Effector CD8-positive, alpha-beta T cell (primary cell): ENCODE results near the gene TRAF3.

Experiments used
- DNase-seq: peaks from one replicate; lab custom pipeline; 2025; lab: John Stamatoyannopoulos, UW

Gene TRAF3

DNA sequence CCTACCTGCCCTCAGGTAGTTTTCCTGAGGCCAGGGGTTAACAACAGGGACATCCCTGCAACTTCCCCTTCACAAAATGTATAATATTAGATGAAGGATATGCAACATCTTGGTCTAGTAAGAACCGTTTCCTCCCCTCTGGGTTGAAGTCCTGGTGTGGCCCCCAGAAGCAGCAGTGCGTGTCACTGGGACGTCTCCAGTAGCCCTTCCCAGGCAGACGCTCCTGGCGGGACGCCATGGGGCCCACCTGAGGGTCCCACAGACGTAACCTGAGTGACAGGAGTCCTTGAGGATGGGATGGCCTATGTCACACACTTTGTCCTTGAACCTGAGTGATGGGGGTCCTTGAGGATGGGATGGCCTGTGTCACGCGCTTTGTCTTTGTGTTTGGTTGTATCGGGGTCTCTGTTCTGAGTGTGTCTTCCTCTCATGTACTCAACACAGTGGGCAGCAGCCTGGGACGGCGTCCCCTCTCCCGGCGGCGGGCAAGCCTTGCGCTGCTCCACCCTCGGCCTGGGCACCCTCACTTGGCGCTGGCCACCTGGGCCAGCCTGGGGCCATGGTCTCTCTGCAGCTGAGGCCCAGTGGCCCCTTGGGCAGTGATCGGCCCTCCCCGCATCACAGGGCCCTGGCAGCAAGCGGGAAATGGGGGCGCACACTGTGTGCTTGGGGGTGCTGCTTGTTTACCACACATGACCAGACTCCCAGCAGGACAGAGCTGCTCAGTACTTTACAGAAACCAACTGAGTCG is 130.9 kb downstream of the TRAF3 start:
- DNase-seq: no peak

DNA sequence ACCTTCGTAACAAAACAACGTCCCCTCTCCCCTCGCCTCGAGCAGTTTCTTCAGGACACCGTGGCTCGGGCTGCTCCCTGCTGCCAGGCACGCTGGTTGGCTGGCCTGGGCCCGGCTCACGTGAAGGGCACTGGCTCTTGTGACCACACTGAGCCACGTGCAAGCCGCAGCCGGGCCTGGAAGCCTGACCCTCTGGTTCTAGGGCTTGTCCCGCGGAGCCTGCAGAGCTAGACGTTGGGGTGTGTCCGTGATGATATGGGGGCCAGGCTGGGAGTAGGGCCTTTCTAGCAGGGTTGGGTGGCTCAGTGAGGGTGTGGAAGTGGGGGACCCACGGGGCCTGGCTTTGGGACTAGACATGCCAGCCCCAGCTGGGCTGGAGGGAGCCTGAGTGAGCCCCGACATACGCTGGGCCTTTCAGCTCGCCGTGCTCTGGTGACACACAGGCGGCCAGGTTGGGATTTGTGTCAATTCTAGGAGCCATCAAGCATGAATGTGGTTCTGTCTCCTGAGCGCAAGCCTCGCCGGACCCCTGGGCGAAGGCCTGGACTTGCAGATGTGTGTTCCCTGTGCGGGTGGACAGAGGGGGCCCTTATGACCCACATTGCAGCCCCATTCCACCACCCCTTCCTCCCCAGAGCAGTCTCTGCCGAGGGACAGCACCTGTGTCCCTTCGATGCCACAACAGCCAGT is 131.7 kb downstream of the TRAF3 start:
- DNase-seq: no peak

DNA sequence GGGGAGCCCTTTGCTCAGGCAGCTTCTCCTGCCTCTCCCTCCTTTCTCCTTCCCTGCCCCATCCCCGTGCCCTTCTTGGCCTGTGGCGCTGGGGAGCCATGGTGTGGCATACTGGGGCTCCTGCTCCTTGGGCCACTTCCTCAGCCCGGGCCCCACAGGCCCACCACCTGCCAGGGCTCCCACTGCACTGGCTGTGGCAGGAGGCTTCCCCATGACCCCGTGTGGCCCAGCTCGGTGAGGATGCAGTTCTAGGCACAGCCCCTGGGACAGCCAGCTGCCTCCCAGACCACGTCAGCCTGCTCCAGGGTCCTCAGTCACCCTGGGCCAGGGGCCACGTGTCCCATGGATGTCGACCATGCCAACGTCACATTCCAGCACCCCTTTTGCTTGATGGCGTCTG is 132.2 kb downstream of the TRAF3 start:
- no peak for DNase-seq

DNA sequence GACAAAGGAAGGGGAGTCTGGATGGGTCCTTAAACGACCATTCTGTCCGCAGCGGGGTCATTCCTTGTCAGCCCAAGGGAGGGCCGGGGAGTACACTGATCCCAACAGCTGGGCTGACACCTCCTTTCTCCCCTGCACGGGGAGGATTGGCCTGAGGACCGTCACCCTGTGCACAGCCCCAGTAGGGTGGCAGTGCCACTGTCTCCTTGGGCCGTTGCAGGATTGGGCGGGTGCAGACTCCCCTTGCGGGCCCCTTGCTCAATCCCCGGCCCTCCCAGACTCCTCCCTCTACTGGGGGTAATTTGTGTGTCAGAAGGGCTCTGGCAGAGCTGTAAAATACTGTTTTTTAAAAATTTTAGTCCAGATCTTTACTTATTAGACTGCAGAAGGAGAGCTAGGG is 132.7 kb downstream of the TRAF3 start:
- no peak for DNase-seq

DNA sequence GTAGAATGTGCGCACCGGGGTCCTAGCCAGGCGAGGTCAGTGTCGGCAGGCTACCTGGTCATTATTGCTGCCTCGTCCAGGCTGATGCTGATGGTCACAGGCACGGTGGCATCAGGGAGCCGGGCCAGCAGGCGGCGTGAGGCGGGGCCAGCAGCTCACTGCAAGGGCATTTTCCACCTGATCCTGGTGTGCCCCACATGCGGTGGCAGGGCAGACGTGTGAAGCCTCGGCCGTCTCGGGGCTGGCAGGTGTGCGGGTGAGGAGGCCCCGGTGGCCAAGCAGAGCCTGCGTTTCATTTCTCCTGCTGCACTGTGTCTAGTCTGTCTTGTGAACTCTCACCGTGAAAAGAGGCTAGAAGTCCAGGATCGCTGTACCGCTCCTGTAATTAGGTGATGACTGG is 133.2 kb downstream of the TRAF3 start:
- no peak for DNase-seq

DNA sequence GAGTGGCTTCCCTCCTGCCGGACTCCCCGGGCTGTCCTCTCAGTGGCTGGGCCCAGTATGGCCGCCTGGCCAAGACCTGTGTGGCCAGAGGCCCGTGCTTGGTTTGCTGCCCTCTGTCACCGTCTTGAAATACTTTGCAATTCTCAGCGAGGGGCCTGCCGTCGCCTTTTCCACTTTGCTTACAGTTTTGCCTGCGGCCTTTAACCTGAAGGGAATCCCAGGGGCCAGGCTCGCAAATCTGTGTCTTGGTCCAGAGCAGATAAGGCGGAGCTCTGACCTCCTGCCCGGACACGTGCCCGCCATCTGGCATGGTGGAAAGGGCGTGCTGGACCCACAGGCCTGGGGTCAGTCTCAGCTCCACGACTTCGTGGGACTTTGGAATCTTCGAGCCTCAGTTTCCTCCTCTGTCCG is 134.3 kb downstream of the TRAF3 start:
- no peak for DNase-seq

DNA sequence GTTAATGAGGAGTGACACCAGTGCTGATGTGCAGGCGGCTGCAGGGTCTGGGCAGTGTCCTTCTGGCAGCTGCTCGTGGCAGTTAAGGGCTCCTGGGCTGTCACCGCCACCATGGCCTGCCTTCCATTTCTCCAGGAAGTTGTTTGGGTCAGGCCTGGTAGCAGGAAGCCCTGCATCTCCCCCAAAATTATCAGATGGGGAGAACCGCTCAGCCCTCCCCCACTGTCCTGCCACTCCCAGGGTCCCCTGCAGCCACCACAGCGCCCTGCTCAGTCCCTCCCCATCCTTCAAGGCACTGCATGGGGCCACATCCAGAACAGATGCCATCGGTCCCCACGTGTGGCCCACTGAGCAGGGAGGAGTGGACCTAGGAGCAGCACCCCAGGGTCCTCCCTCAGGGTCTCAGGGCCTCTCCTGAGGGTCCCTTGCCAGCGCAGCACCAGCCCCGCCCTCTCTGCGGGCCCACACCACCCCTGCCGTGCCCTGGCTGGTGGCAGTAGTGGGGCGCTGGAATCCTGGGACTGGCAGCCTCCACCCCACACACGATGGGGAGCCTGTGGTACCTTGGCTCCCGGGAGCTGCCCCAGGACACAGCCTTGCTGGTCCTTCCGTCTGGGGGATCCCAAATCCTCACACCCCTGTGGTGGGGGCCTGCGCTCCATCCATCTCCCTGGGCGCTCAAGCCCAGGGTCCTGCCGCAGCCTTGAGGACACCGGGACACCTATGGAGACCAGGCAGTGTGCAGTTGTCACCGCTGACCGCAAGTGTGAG is 134.9 kb downstream of the TRAF3 start:
- no peak for DNase-seq

DNA sequence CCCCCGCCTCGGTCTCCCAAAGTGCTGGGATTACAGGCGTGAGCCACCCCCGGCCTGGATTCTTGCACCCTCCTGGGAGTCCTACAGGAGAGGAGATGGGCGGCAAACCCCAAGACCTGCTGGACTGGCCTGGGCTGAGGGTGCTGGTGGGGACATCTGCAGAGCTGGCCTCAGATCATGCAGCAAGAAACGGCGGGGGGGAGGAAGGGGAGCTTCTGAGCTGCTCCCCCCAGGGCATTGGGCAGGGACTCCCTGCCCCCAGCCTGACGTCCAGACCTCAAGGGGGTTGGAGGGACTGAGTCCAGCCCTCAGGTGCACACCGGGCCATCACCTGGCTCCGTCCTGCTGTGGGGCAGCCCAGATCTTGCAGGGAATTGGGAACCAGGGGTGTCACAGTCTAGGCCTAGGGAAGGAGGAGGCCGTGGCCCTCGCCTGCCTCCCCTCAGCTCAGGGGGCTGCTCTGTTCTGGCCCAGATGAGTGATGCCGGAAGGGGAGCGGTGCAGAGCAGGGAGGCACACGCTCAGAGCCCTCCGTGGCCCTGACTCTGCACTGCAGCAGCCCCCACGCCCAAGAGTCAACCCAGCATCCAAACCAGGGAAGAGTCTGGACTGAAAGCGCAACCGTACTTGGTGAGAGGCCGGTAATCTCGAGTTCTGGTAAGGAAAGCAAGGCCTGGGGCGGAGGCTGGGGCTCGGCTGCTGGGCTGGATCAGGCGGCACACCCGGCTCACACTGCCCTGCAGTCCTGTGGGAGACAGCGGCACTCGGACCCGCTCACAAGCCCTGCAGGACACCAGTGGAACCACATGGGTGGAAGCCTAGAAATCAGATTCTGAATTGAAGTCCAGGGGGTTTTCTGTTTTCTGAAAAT is 136.3 kb downstream of the TRAF3 start:
- DNase-seq: no peak

DNA sequence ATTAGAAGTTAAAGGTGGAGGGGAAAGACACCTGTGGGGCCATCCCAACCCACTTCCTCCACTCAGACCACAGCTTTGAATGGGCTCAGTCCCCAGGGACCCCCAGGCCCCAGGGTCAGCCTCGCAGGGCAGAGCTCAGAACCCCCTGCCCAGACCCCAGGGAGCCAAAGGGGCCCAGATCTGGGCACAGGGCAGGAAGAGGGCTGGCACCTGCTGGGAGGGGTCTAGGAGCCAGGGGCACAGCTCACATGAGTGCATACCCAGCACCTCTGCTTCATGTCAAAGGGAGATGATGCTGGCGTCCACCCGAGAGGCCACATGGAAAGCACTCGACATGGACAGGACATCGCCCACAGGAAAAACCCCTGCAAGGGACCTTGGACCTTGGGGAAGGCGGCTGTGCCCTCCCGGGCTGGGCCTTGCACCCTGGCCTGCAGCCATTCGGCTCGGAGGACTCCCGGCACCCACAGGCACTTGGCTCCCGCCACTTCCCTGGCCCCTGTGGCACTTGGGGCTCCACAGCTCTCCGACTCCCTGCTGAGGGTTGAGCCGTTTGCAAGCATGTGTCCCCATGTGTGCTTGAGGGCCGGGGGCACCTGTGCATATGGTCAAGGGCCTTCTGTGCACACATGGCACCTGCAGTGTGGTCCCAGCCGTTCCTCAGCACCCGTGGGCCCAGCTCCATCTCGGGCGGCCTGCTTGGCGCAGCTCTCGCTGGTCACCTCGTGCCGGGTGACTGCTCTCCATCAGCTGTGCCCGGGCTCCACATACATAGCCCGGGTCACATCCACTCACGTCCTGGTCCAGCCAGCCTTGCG is 137.4 kb downstream of the TRAF3 start:
- no peak for DNase-seq

DNA sequence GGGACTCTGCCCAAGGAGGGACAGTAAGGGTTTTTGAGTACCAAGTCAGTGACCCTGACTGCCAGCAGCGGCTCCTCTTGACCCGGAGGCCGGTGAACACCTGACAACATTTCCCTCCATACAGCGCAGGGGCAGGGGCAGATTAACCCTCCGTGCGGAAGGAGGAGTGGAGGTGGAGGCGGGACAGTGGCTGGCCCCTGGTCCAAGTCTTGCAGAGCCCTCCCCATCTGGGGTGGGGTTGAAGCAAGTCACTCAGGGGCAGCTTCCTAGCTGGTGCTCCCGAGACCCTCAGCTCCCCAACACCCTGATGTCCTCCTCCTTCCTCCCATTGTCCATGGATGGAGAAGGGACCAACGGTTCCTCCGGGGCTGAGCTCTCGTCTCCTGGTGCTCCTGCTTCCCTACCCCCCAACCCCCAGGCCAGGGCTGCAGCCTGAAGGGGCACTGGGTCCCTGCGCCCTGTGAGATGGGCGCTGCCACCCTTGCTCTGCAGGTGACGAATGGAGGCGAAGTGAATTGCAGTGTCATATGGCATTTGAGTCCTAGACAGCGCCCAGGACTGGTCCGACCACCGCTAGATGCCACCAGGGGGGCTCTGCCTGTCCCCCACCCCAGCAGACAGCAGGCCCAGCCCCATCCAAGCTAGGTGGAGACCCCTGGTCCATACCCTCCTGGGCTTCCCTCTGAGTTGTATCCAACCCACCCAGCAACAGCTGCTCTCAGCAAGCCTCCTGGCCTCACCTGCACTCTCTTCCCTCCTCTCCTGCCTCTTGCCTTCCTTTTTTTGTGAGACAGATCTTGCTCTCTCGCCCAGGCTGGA is 138.3 kb downstream of the TRAF3 start:
- no peak for DNase-seq

DNA sequence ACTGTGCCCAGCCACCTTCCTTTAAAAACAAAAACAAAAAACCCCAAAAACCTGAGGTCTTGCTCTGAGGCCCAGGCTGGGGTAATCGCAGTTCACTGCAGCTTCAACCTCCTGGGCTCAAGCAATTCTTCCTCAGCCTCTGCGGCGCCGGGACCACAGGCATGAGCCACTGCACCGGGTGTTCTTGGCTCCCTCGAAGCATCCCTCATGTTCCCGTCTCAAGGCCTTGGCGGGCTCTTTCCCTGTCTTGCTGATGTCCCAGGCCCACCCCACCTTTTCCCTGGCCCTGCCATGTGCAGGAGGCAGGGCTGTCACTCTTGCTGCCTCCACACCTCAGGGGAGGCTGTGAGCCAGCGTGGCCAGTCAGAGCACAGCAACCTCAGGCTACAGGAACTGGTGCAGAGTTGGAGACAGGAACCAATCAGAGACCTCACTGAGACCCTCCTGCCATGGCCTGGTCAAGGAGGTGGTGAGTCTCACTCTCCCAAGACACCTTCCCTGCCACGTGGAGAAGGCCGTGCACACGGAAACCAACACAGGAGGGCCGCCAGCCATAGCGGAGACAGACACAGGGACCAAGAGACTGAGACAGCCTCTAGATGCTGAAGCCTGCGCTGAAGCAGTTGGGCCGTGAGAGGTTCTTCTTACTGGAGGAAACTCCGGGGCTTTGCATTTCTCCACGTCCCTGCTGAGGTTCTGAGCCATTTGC is 139.3 kb downstream of the TRAF3 start:
- DNase-seq: no peak

DNA sequence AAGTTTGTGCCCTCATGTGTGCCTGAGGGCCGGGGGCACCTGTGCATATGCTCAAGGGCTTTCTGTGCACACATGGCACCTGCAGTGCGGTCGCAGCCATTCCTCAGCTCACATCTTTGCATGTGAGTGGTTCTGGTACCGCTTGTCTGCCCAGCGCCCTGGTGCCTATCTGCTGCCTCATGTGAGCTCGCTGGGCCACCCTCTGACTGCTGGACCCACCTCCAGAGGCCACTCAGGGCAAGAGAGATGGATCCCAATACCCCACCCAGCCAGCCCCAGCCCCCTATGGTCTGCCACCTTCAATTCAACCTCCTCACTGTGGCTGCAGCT is 139.8 kb downstream of the TRAF3 start:
- no peak for DNase-seq

DNA sequence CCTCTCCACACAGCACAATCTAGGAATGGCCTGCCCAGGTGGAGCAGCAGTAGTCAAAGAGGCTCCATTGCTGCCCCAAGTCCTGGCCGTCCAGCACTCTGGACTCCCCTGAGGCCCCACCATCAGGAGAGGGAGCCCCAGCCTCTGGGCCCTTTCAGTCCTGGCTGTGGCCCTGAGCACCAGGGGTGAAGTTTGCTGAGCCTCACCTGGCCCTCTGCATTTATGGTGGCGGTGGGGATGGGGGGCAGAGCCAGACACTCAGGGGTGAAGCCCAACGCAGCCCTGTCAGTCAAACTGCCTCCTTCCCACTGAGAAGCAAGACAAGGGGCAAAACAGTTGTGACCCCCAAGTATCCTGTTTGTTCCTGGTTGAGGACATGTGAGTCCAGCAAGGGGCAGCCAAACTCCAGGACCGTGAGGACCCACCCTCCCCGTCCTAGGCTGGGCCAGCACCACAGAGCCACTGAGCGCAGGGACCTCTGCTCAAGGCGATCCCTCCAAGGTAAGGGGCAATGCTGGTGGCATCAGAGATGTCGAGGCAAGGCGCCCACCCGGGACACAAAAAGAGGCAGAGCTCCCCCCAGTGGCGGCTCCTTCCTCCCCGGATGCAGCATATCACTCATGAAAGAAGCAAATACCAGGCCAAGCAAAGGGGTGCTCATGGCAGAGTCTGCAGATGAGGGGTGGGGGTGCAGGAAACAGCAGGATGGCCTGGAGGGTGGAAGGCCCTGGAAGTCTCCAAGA is 140.4 kb downstream of the TRAF3 start:
- peak; percentile 43 for DNase-seq

DNA sequence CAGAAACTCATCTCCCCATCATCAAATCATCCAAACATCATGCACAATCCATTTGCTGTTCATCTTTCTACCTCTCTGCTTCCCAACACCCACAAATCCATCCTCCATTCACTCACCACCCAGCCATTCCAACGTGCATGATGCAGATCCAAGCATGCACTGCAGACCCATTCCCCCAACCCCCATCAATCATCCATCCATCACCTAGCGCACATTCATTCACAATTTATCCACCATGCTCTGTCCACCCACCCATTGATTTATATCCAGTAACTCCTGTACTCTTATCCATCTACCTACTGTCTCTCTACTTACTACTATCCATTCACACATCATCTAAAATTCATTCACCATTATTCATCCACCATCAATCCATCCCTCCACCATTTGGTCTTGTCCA is 141.2 kb downstream of the TRAF3 start:
- DNase-seq: no peak

DNA sequence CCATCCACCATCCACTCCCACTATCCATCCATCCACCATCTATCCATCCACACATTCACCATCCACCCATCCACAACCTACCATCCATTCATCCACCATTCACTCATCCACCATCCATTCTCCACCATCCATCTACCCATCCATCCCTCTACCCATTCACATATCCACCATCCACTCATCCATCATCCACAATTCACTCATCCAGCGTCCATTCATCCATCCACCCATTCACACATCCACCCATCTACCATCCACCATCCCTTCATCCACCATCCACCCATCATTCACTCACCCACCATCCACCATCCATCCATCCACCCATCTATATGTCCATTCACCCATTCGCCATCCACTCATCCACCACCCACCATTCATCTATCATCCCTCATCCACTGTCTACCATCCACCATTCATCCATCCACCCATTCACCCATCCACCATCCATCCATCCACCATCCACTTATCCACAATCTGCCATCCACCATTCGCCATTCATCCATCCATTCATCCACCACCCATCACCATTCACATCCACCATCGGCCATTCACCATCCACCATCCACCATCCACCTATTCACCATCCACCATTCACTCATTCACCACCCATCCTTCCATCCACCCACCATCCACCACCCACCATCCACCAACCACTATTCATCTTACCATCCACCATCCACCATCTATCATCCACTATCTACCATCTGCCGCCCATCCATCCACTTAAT is 143.2 kb downstream of the TRAF3 start:
- DNase-seq: no peak

DNA sequence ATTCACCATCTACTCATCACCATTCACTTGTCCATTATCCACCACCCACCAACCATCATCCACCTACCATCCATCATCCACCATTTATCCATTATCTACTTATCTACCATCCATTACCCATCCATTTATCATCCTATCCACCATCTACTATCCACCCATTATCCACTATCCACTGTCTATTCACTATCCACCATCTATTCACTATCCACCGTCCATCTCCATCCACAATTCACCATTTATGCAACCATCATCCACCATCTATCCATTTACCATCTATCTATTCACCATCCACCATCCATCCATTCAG is 143.7 kb downstream of the TRAF3 start:
- no peak for DNase-seq

DNA sequence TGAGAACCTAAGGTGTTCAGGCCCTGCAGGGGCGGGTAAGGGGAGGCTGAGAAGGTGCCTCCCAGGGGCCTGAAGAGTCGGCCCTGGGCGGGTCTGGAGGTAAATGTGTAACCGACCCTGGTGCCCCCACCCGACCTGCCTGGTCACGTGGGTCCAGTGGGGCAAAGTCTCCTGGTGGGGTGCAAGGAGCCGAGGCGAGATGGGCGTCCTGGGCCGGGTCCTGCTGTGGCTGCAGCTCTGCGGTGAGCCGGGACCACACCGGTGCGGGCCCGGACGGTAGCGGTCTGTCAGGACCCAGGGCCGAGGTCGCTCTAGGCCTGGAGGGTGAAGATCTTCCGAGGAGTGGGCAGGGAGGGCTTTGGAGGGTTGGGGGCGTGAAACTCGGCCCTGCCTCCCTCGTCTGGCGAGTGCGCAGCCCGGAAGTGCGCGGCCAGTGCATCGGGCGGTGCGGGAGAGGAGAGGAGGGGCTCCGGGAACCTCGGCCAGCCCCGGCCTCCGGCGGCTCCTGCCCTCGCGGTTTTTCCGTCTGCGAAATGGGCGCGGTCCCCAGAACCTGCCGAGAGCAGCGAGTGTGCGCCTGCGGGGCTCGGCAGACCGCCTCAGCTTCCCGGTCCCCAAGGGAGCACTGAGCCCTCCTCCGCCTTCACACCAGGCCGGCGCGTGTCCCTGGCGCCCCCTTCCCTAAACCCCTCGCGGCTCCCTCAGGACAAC is 145.4 kb downstream of the TRAF3 start, which contains the start of gene AMN:
AMN (plus strand) TSS at position 174 of the 711 bp plus-strand sequence; CDS start at position 200, 26 bp downstream.
- no peak for DNase-seq
